Measurements from ENCODE around the gene SSB.

DNA sequence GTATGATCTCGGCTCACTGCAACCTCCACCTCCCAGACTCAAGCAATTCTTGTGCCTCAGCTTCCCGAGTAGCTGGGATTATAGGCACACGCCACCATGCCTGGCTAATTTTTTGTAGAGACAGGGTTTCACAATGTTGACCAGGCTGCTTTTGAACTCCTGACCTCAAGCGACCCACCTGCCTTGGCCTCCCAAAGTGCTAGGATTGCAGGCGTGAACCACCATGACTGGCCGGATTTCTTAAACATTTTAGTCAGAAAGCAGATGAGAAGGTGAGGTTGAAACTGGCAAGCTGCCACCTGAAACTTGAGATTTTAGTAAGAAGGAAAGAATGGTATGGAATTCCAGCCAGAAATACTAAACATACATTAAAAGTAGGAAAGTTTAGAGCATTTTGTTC lies 33.1 kb upstream of the SSB start:
- TF ChIP-seq, protein P1, sequence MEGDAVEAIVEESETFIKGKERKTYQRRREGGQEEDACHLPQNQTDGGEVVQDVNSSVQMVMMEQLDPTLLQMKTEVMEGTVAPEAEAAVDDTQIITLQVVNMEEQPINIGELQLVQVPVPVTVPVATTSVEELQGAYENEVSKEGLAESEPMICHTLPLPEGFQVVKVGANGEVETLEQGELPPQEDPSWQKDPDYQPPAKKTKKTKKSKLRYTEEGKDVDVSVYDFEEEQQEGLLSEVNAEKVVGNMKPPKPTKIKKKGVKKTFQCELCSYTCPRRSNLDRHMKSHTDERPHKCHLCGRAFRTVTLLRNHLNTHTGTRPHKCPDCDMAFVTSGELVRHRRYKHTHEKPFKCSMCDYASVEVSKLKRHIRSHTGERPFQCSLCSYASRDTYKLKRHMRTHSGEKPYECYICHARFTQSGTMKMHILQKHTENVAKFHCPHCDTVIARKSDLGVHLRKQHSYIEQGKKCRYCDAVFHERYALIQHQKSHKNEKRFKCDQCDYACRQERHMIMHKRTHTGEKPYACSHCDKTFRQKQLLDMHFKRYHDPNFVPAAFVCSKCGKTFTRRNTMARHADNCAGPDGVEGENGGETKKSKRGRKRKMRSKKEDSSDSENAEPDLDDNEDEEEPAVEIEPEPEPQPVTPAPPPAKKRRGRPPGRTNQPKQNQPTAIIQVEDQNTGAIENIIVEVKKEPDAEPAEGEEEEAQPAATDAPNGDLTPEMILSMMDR (IDR thresholded peaks at IDR 0.05): no peak
- TF ChIP-seq POLR2A (IDR thresholded peaks at IDR 0.05; ENCODE audit: low read depth) (no peak), EP300 (IDR thresholded peaks at IDR 0.05) (no peak), POLR2AphosphoS5 (IDR thresholded peaks at IDR 0.05) (no peak)
